Stomach smooth muscle (tissue), 2 donors: ENCODE results near the gene RBP3.
"Not testable (repeated sequence)": the region's sequence is repeated elsewhere in the genome, so short reads cannot be mapped to it uniquely, and the experiment has no call there.

Experiments used
- H3K27ac ChIP-seq: one replicate; pipeline ENCODE4 v1.7.0; 2013; ENCODE audit warnings: mild to moderate bottlenecking, low read length, inconsistent platforms
- H3K27me3 ChIP-seq, 2 donors: one replicate each; pipeline ENCODE4 v1.7.0; 2013; ENCODE audit warnings: low read length in 2 of 2; ENCODE audit not compliant: insufficient read depth in 2 of 2, control insufficient read depth in 1 of 2
- H3K36me3 ChIP-seq, 2 donors: one replicate each; pipeline ENCODE4 v1.7.0; 2013; ENCODE audit warnings: low read length in 2 of 2; ENCODE audit not compliant: control insufficient read depth in 2 of 2, insufficient read depth in 2 of 2
- H3K4me1 ChIP-seq: one replicate; pipeline ENCODE4 v1.7.0; 2013; ENCODE audit warnings: low read length; ENCODE audit not compliant: control insufficient read depth, insufficient read depth
- H3K4me3 ChIP-seq, 2 donors: one replicate each; pipeline ENCODE4 v1.7.0; 2013; ENCODE audit warnings: low read length in 2 of 2
- H3K9ac ChIP-seq, 2 donors: one replicate each; pipeline ENCODE4 v1.7.0; 2013; ENCODE audit warnings: low read length in 2 of 2, mild to moderate bottlenecking in 1 of 2
- H3K9me3 ChIP-seq, 2 donors: one replicate each; pipeline ENCODE4 v1.7.0; 2013; ENCODE audit warnings: low read length in 2 of 2; ENCODE audit not compliant: control insufficient read depth in 2 of 2
- donor health status: healthy.
- donor health status: Pancreatic carcinoma.

RBP3 gene

GRCh38 chr10:47383261-47384147 is 35.3 kb downstream of the RBP3 start:
- H3K27me3 ChIP-seq, result peaks cover 0 to 7% of the 10 kb centered on the region in 2 donors
- H3K9ac ChIP-seq, result no peak overlapping the region
- peak overlapping the region; percentile 75 to 79 for H3K4me3 ChIP-seq
- no peak overlapping the region for H3K27ac ChIP-seq
- H3K36me3 ChIP-seq, result no peaks in the 10 kb centered on the region
- H3K9me3 ChIP-seq, result no peaks in the 10 kb centered on the region
- H3K4me1 ChIP-seq, result peaks cover 8% of the 10 kb centered on the region

GRCh38 chr10:47384148-47384921 is 36.2 kb downstream of the RBP3 start, which contains the start of gene ZNF488:
Gene ZNF488 (minus strand): TSS chr10:47384293. CDS start chr10:47368829, 15,464 bp downstream.
- peaks cover 0 to 7% of the 10 kb centered on the region in 2 donors for H3K27me3 ChIP-seq

GRCh38 chr10:47386104-47386503 is 37.9 kb downstream of the RBP3 start:
- H3K27ac ChIP-seq, H3K36me3 ChIP-seq, H3K9ac ChIP-seq, H3K9me3 ChIP-seq, H3K27me3 ChIP-seq, H3K4me1 ChIP-seq, H3K4me3 ChIP-seq: not testable (repeated sequence)

More at GRCh38 chr10:47384148-47384921, 36.2 kb downstream of the RBP3 start, which contains the start of gene ZNF488:
- no peaks in the 10 kb centered on the region for H3K9me3 ChIP-seq
- no peak within 1 kb of the TSS for H3K27ac ChIP-seq
- H3K9ac ChIP-seq, result peak within 1 kb of the TSS; percentile 62 to 66
- peak within 1 kb of the TSS; percentile 75 to 79 for H3K4me3 ChIP-seq
- no peaks in the 10 kb centered on the region for H3K36me3 ChIP-seq
- peaks cover 8% of the 10 kb centered on the region for H3K4me1 ChIP-seq

- no peaks in the 10 kb centered on the region for H3K36me3 ChIP-seq
These were observed 40.7 kb downstream of the RBP3 start for GRCh38 chr10:47388879-47389278.

GRCh38 chr10:47389619-47390018 is 41.5 kb downstream of the RBP3 start:
- no peak overlapping the region for H3K27ac ChIP-seq
- H3K4me1 ChIP-seq, result no peaks in the 10 kb centered on the region
- H3K36me3 ChIP-seq, result no peaks in the 10 kb centered on the region
- no peaks in the 10 kb centered on the region for H3K9me3 ChIP-seq
- H3K27me3 ChIP-seq, result no peaks in the 10 kb centered on the region
- H3K4me3 ChIP-seq, result no peak overlapping the region
- H3K9ac ChIP-seq, result no peak overlapping the region

More at GRCh38 chr10:47388879-47389278, 40.7 kb downstream of the RBP3 start:
- Histone ChIP-seq H3K4me3 (no peak overlapping the region), H3K9ac (no peak overlapping the region), H3K4me1 (peaks cover 2% of the 10 kb centered on the region), H3K9me3 (no peaks in the 10 kb centered on the region), H3K27ac (no peak overlapping the region), H3K27me3 (no peaks in the 10 kb centered on the region)

GRCh38 chr10:47396311-47396717 is 48.2 kb downstream of the RBP3 start:
- H3K4me1 ChIP-seq, result no peaks in the 10 kb centered on the region
- H3K9me3 ChIP-seq, result peaks cover 0 to 5% of the 10 kb centered on the region in 2 donors
- H3K27ac ChIP-seq, result no peak overlapping the region
- H3K36me3 ChIP-seq, result no peaks in the 10 kb centered on the region
- H3K27me3 ChIP-seq, result no peaks in the 10 kb centered on the region
- H3K4me3 ChIP-seq, result no peak overlapping the region
- H3K9ac ChIP-seq, result no peak overlapping the region

GRCh38 chr10:47397256-47397655 is 49.1 kb downstream of the RBP3 start:
- Histone ChIP-seq H3K9ac (no peak overlapping the region), H3K27me3 (no peaks in the 10 kb centered on the region), H3K27ac (no peak overlapping the region), H3K4me1 (no peaks in the 10 kb centered on the region), H3K4me3 (no peak overlapping the region), H3K9me3 (peaks cover 0 to 5% of the 10 kb centered on the region in 2 donors), H3K36me3 (no peaks in the 10 kb centered on the region)

- Histone ChIP-seq H3K4me1 (peaks cover 14% of the 10 kb centered on the region), H3K9ac (no peak overlapping the region), H3K9me3 (peaks cover 0 to 5% of the 10 kb centered on the region in 2 donors), H3K27ac (no peak overlapping the region), H3K36me3 (no peaks in the 10 kb centered on the region), H3K27me3 (no peaks in the 10 kb centered on the region), H3K4me3 (no peak overlapping the region)
These were observed 52.1 kb downstream of the RBP3 start for GRCh38 chr10:47400251-47400650.

GRCh38 chr10:47400786-47401185 is 52.6 kb downstream of the RBP3 start:
- Histone ChIP-seq H3K9ac (no peak overlapping the region), H3K36me3 (no peaks in the 10 kb centered on the region), H3K27me3 (no peaks in the 10 kb centered on the region), H3K4me1 (peaks cover 14% of the 10 kb centered on the region), H3K27ac (no peak overlapping the region), H3K4me3 (no peak overlapping the region), H3K9me3 (peaks cover 0 to 5% of the 10 kb centered on the region in 2 donors)

- peaks cover 14% of the 10 kb centered on the region for H3K4me1 ChIP-seq
- H3K9me3 ChIP-seq, result peaks cover 0 to 5% of the 10 kb centered on the region in 2 donors
- no peak overlapping the region for H3K9ac ChIP-seq
- H3K27me3 ChIP-seq, result no peaks in the 10 kb centered on the region
- no peak overlapping the region for H3K4me3 ChIP-seq
- no peaks in the 10 kb centered on the region for H3K36me3 ChIP-seq
- no peak overlapping the region for H3K27ac ChIP-seq
These were observed 53.0 kb downstream of the RBP3 start for GRCh38 chr10:47401210-47401609.
